H9 (cell line): ENCODE results near the gene ZNF358. TPM values are rescaled to one million over a fixed set of nuclear protein-coding genes. Genes with fewer than 3 reads are reported as not detected.

Experiments
- DNase-seq: peaks from one replicate; pipeline ENCODE4 v3.0.0-alpha.2; 2017
- H2AFZ ChIP-seq: one replicate; pipeline ENCODE4 v1.6.1; 2013; ENCODE audit warnings: mild to moderate bottlenecking, low read length, control low read depth, moderate library complexity
- H2AK5ac ChIP-seq: 2 replicates; pipeline ENCODE4 v1.6.1; 2013; ENCODE audit warnings: low read length, control low read depth, mixed read lengths; ENCODE audit not compliant: insufficient read length
- H2BK120ac ChIP-seq: one replicate; pipeline ENCODE4 v1.6.1; 2013; ENCODE audit warnings: low read depth, mild to moderate bottlenecking, low read length, control low read depth, inconsistent platforms; ENCODE audit not compliant: poor library complexity, severe bottlenecking
- H2BK12ac ChIP-seq: 2 replicates; pipeline ENCODE4 v1.6.1; 2013; ENCODE audit warnings: low read length, control low read depth, mixed read lengths, low read depth; ENCODE audit not compliant: insufficient read length
- H2BK15ac ChIP-seq: 2 replicates; pipeline ENCODE4 v1.6.1; 2013; ENCODE audit warnings: low read depth, low read length, control low read depth
- H2BK20ac ChIP-seq: one replicate; pipeline ENCODE4 v1.6.1; 2013; ENCODE audit warnings: low read depth, mild to moderate bottlenecking, low read length, control low read depth, inconsistent platforms; ENCODE audit not compliant: poor library complexity, severe bottlenecking
- H2BK5ac ChIP-seq: 2 replicates; pipeline ENCODE4 v1.6.1; 2013; ENCODE audit warnings: low read length, control low read depth, mixed read lengths; ENCODE audit not compliant: insufficient read length
- H3K14ac ChIP-seq: 2 replicates; pipeline ENCODE4 v1.6.1; 2013; ENCODE audit warnings: low read length, control low read depth; ENCODE audit not compliant: insufficient read depth
- H3K18ac ChIP-seq: 2 replicates; pipeline ENCODE4 v1.6.1; 2013; ENCODE audit warnings: low read depth, mild to moderate bottlenecking, mixed read lengths, low read length, control low read depth; ENCODE audit not compliant: insufficient read length
- H3K23ac ChIP-seq: 2 replicates; pipeline ENCODE4 v1.6.1; 2013; ENCODE audit warnings: low read length, control low read depth, mixed read lengths, low read depth; ENCODE audit not compliant: insufficient read length
- H3K23me2 ChIP-seq: 2 replicates; pipeline ENCODE4 v1.6.1; 2013; ENCODE audit warnings: low read depth, mild to moderate bottlenecking, mixed read lengths, low read length, control low read depth; ENCODE audit not compliant: insufficient read length, poor library complexity, severe bottlenecking
- H3K27ac ChIP-seq: 2 replicates; pipeline ENCODE4 v1.5.1; 2013; ENCODE audit warnings: low read length, control low read depth, mixed read lengths, low read depth; ENCODE audit not compliant: insufficient read length
- H3K27me3 ChIP-seq: 2 replicates; pipeline ENCODE4 v1.6.1; 2013; ENCODE audit warnings: low read length, control low read depth, inconsistent platforms; ENCODE audit not compliant: insufficient read depth
- H3K4ac ChIP-seq: 2 replicates; pipeline ENCODE4 v1.6.1; 2013; ENCODE audit warnings: low read depth, mild to moderate bottlenecking, control low read depth, inconsistent platforms, low read length, moderate library complexity
- H3K4me1 ChIP-seq: 2 replicates; pipeline ENCODE4 v1.6.1; 2013; ENCODE audit warnings: low read length, control low read depth, inconsistent platforms; ENCODE audit not compliant: insufficient read depth
- H3K4me2 ChIP-seq: 2 replicates; pipeline ENCODE4 v1.6.1; 2013; ENCODE audit warnings: low read length, control low read depth, mixed read lengths; ENCODE audit not compliant: insufficient read length, insufficient read depth
- H3K56ac ChIP-seq: 2 replicates; pipeline ENCODE4 v1.6.1; 2013; ENCODE audit warnings: low read depth, mild to moderate bottlenecking, mixed read lengths, low read length, control low read depth; ENCODE audit not compliant: insufficient read length
- H3K79me1 ChIP-seq: 2 replicates; pipeline ENCODE4 v1.6.1; 2013; ENCODE audit warnings: low read depth, mild to moderate bottlenecking, moderate library complexity, low read length, control low read depth, inconsistent platforms; ENCODE audit not compliant: insufficient read depth, poor library complexity, severe bottlenecking
- H3K79me2 ChIP-seq: 2 replicates; pipeline ENCODE4 v1.6.1; 2013; ENCODE audit warnings: low read length, control low read depth, inconsistent platforms; ENCODE audit not compliant: insufficient read depth
- H3K9ac ChIP-seq: 2 replicates; pipeline ENCODE4 v1.6.1; 2013; ENCODE audit warnings: low read length, control low read depth, mixed read lengths; ENCODE audit not compliant: insufficient read length; ENCODE audit errors: extremely low read depth
- H3K9me3 ChIP-seq: one replicate; pipeline ENCODE4 v1.6.1; 2013; ENCODE audit warnings: low read depth, low read length, inconsistent platforms; ENCODE audit not compliant: control insufficient read depth
- H3T11ph ChIP-seq: one replicate; pipeline ENCODE4 v1.6.1; 2013; ENCODE audit warnings: mild to moderate bottlenecking, low read length, control low read depth, inconsistent platforms
- H4K20me1 ChIP-seq: one replicate; pipeline ENCODE4 v1.6.1; 2013; ENCODE audit not compliant: control insufficient read depth, insufficient read length, insufficient read depth
- H4K5ac ChIP-seq: 2 replicates; pipeline ENCODE4 v1.6.1; 2013; ENCODE audit warnings: low read depth, mild to moderate bottlenecking, mixed read lengths, low read length, control low read depth; ENCODE audit not compliant: insufficient read length
- H4K8ac ChIP-seq: replicated peaks from 2 replicates; pipeline ENCODE4 v1.6.1; 2013; ENCODE audit warnings: low read length, control low read depth, mixed read lengths, low read depth; ENCODE audit not compliant: insufficient read length
- H4K91ac ChIP-seq: 2 replicates; pipeline ENCODE4 v1.6.1; 2013; ENCODE audit warnings: low read depth, mild to moderate bottlenecking, moderate library complexity, mixed read lengths, low read length, control low read depth; ENCODE audit not compliant: insufficient read length
- H3K27ac Mint-ChIP-seq, 3 experiments: 2 replicates in 2 of 3; 3 replicates in 1 of 3; pipeline ENCODE4 v1.8.0; 2020 to 2021; ENCODE audit warnings: mixed read lengths in 3 of 3, mild to moderate bottlenecking in 1 of 3, moderate library complexity in 1 of 3
- H3K27me3 Mint-ChIP-seq: 2 replicates; pipeline ENCODE4 v1.8.0; 2021; ENCODE audit warnings: low read depth, mild to moderate bottlenecking, moderate library complexity, mixed read lengths
- H3K36me3 Mint-ChIP-seq, 3 experiments: 2 replicates in 2 of 3; 3 replicates in 1 of 3; pipeline ENCODE4 v1.8.0; 2020 to 2021; ENCODE audit warnings: low read depth in 3 of 3, mixed read lengths in 3 of 3; ENCODE audit not compliant: insufficient read depth in 1 of 3
- H3K4me1 Mint-ChIP-seq, 2 experiments: 2 replicates each; pipeline ENCODE4 v1.8.0; 2020; ENCODE audit warnings: mixed read lengths in 2 of 2
- H3K4me3 Mint-ChIP-seq, 2 experiments: 2 replicates in 1 of 2; 3 replicates in 1 of 2; pipeline ENCODE4 v1.8.0; 2020 to 2021; ENCODE audit warnings: mild to moderate bottlenecking in 2 of 2, mixed read lengths in 2 of 2, moderate library complexity in 1 of 2
- H3K9me3 Mint-ChIP-seq, 2 experiments: 2 replicates in 1 of 2; 3 replicates in 1 of 2; pipeline ENCODE4 v1.8.0; 2020; ENCODE audit warnings: mild to moderate bottlenecking in 2 of 2, mixed read lengths in 2 of 2, moderate library complexity in 1 of 2
- WGBS: extraction: QIAGEN DNeasy Blood & Tissue Kit; methylation state at CpG from one replicate; pipeline ENCODE4 v1.1.7; 2013; ENCODE audit warnings: missing lambda C conversion rate, low lambda C conversion rate, mixed read lengths; ENCODE audit not compliant: insufficient read length; ENCODE audit errors: extremely low coverage; 5-methylcytosine and 5-hydroxymethylcytosine counted together
- total RNA-seq: library from RNA; stranded (reverse); gene quantifications from 2 replicates; pipeline ENCODE4 v1.2.1, GENCODE V29; 2021
- TF ChIP-seq, protein P1 (sequence below): fragments of 200-600 bp; sonication (generic); conservative IDR thresholded peaks from 3 replicates; pipeline ENCODE4 v1.8.0; 2021; ENCODE audit warnings: antibody characterized with exemption, mild to moderate bottlenecking

ZNF358 gene
- total RNA-seq, 1 experiment from 2014 or later, result 40.5 TPM

DNA sequence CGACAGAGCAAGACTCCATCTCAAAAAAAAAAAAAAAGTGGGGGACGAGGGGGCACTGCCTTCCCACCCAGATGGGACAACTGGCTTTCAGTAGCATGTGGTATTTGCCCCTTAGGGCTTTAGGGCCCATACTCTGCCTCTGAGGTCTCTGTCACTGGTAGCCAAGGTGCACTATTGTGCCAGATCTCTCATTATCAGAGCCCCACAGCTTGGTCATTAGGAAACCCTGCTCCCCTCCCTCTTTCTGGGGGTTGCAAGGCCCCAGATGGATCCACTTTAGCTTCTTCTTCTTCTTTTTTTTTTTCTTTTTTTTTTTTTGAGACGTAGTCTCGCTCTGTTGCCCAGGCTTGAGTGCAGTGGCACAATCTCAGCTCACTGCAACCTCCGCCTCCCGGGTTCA is 11.2 kb upstream of the ZNF358 start:
- H3K18ac ChIP-seq, result no peak overlapping the region
- H3K27me3 ChIP-seq, result peaks cover 3% of the 10 kb centered on the region; the same call in 1 of the 2 replicates
- H3K4ac ChIP-seq, result no peak overlapping the region
- H3K4me2 ChIP-seq, result no peak overlapping the region
- no peaks in the 10 kb centered on the region for H3K9me3 ChIP-seq
- H3T11ph ChIP-seq, result no peak overlapping the region
- H2BK120ac ChIP-seq, result no peak overlapping the region
- no CpG with 5 or more reads among the region's 6 CpGs for WGBS
- H4K5ac ChIP-seq, result no peak overlapping the region
- H3K14ac ChIP-seq, result no peak overlapping the region
- H2BK15ac ChIP-seq, result no peak overlapping the region
- H3K9me3 Mint-ChIP-seq, result peaks cover 0 to 3% of the 10 kb centered on the region in 2 experiments; a peak in 1 of 5 replicates
- H3K56ac ChIP-seq, result no peak overlapping the region
- TF ChIP-seq, protein P1, sequence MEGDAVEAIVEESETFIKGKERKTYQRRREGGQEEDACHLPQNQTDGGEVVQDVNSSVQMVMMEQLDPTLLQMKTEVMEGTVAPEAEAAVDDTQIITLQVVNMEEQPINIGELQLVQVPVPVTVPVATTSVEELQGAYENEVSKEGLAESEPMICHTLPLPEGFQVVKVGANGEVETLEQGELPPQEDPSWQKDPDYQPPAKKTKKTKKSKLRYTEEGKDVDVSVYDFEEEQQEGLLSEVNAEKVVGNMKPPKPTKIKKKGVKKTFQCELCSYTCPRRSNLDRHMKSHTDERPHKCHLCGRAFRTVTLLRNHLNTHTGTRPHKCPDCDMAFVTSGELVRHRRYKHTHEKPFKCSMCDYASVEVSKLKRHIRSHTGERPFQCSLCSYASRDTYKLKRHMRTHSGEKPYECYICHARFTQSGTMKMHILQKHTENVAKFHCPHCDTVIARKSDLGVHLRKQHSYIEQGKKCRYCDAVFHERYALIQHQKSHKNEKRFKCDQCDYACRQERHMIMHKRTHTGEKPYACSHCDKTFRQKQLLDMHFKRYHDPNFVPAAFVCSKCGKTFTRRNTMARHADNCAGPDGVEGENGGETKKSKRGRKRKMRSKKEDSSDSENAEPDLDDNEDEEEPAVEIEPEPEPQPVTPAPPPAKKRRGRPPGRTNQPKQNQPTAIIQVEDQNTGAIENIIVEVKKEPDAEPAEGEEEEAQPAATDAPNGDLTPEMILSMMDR, result no peak
- no peak overlapping the region for H2BK12ac ChIP-seq
- H4K8ac ChIP-seq, result no peak overlapping the region
- no peak overlapping the region for H2BK20ac ChIP-seq
- H3K23ac ChIP-seq, result no peak overlapping the region
- H3K4me3 Mint-ChIP-seq, result no peak overlapping the region
- H2AFZ ChIP-seq, result no peak overlapping the region
- DNase-seq, result no peak
- no peak overlapping the region for H2BK5ac ChIP-seq
- no peaks in the 10 kb centered on the region for H3K79me2 ChIP-seq
- H3K36me3 Mint-ChIP-seq, result no peaks in the 10 kb centered on the region
- no peak overlapping the region for H3K27ac Mint-ChIP-seq
- H3K27ac ChIP-seq, result no peak overlapping the region
- H4K20me1 ChIP-seq, result no peaks in the 10 kb centered on the region
- no peak overlapping the region for H3K9ac ChIP-seq
- peaks cover 10% of the 10 kb centered on the region for H3K23me2 ChIP-seq
- peaks cover 49% of the 10 kb centered on the region for H3K27me3 Mint-ChIP-seq
- peaks cover 18 to 28% of the 10 kb centered on the region in 2 experiments for H3K4me1 Mint-ChIP-seq
- H3K79me1 ChIP-seq, result no peaks in the 10 kb centered on the region
- H4K91ac ChIP-seq, result no peak overlapping the region
- no peak overlapping the region for H2AK5ac ChIP-seq
- no peaks in the 10 kb centered on the region; the same call in 1 of the 2 replicates for H3K4me1 ChIP-seq
